Ascending aorta (tissue), 2 donors: ENCODE measurements around the gene TMEM151B. TPM values are rescaled to one million over a fixed set of nuclear protein-coding genes. Genes with fewer than 3 reads are reported as not detected.

Experiments
- DNase-seq, 2 donors: peaks; one replicate each; pipeline ENCODE4 v3.0.0-alpha.2; 2019; ENCODE audit warnings: low spot score in 2 of 2
- H3K27ac ChIP-seq, 2 donors: fragments of 200-600 bp; sonication (generic); one replicate each; pipeline ENCODE4 v1.5.1; 2016 to 2017; ENCODE audit warnings: mild to moderate bottlenecking in 1 of 2
- H3K27me3 ChIP-seq: fragments of 200-600 bp; sonication (generic); one replicate; pipeline ENCODE4 v1.5.1; 2017
- H3K36me3 ChIP-seq, 2 donors: fragments of 200-600 bp; sonication (generic); one replicate each; pipeline ENCODE4 v1.5.1; 2016
- H3K4me1 ChIP-seq, 2 donors: fragments of 200-600 bp; sonication (generic); one replicate each; pipeline ENCODE4 v1.5.1; 2016 to 2017; ENCODE audit warnings: mild to moderate bottlenecking in 1 of 2
- H3K4me3 ChIP-seq, 2 donors: fragments of 200-600 bp; sonication (generic); one replicate each; pipeline ENCODE4 v1.5.1; 2016 to 2017; ENCODE audit warnings: mild to moderate bottlenecking in 1 of 2
- H3K9me3 ChIP-seq, 2 donors: fragments of 200-600 bp; sonication (generic); one replicate each; pipeline ENCODE4 v1.5.1; 2016
- CTCF ChIP-seq, 3 experiments: fragments of 200-600 bp in 2 of 3; fragments of 450-650 bp in 1 of 3; sonication (generic) in 2 of 3; IDR thresholded peaks; one replicate each; pipeline ENCODE4 v1.5.1; 2016 to 2019; ENCODE audit warnings: antibody characterized with exemption in 3 of 3, mild to moderate bottlenecking in 1 of 3, moderate library complexity in 1 of 3
- intact Hi-C: fragments of 100-400 bp; cut with DNase I; formaldehyde crosslinking; loops from one replicate; pipeline ENCODE4 v1.15.1; 2023
- total RNA-seq: library from RNA; depleted of rRNA; stranded (reverse); fragments of >200 nt; gene quantifications from one replicate; pipeline ENCODE4 v1.1.0, GENCODE V29; 2016

TMEM151B gene
- total RNA-seq, 1 donor from 2014 or later = not detected

GRCh38 chr6:44272529-44272928 lies 2.3 kb downstream of the TMEM151B start:
- Histone ChIP-seq H3K9me3 (no peaks in the 10 kb centered on the region), H3K27me3 (peaks cover 19% of the 10 kb centered on the region), H3K36me3 (no peaks in the 10 kb centered on the region), H3K4me1 (peaks cover 0 to 2% of the 10 kb centered on the region in 2 donors), H3K27ac (no peak overlapping the region), H3K4me3 (no peak overlapping the region)
- no peak for DNase-seq
- no peak for TF ChIP-seq CTCF (IDR thresholded peaks at IDR 0.05)
- intact Hi-C loops = no loop called here

GRCh38 chr6:44272999-44273566 lies 2.8 kb downstream of the TMEM151B start:
- peaks cover 0 to 2% of the 10 kb centered on the region in 2 donors for H3K4me1 ChIP-seq
- no peak for TF ChIP-seq CTCF (IDR thresholded peaks at IDR 0.05)
- H3K27ac ChIP-seq = no peak overlapping the region
- DNase-seq = no peak
- H3K27me3 ChIP-seq = peaks cover 19% of the 10 kb centered on the region
- H3K4me3 ChIP-seq = no peak overlapping the region
- no peaks in the 10 kb centered on the region for H3K9me3 ChIP-seq
- intact Hi-C loops = no loop called here
- no peaks in the 10 kb centered on the region for H3K36me3 ChIP-seq

GRCh38 chr6:44273617-44274016 lies 3.4 kb downstream of the TMEM151B start:
- DNase-seq = no peak
- Histone ChIP-seq H3K27me3 (peaks cover 19% of the 10 kb centered on the region), H3K9me3 (no peaks in the 10 kb centered on the region), H3K27ac (no peak overlapping the region), H3K4me3 (no peak overlapping the region), H3K36me3 (no peaks in the 10 kb centered on the region), H3K4me1 (peaks cover 0 to 2% of the 10 kb centered on the region in 2 donors)
- intact Hi-C loops = no loop called here
- TF ChIP-seq CTCF (IDR thresholded peaks at IDR 0.05) = no peak

GRCh38 chr6:44275271-44275748 lies 5.1 kb downstream of the TMEM151B start:
- no peaks in the 10 kb centered on the region for H3K9me3 ChIP-seq
- DNase-seq = no peak
- intact Hi-C loops = no loop called here
- TF ChIP-seq CTCF (IDR thresholded peaks at IDR 0.05) = no peak
- no peak overlapping the region for H3K27ac ChIP-seq
- H3K36me3 ChIP-seq = no peaks in the 10 kb centered on the region
- H3K27me3 ChIP-seq = peaks cover 15% of the 10 kb centered on the region
- peaks cover 0 to 2% of the 10 kb centered on the region in 2 donors for H3K4me1 ChIP-seq
- peak overlapping the region; percentile 37 to 63 for H3K4me3 ChIP-seq

GRCh38 chr6:44275749-44276648 lies 5.7 kb downstream of the TMEM151B start:
- Histone ChIP-seq H3K9me3 (no peaks in the 10 kb centered on the region), H3K27ac (no peak overlapping the region), H3K4me1 (no peaks in the 10 kb centered on the region), H3K36me3 (no peaks in the 10 kb centered on the region), H3K4me3 (peak overlapping the region; percentile 37 to 63), H3K27me3 (peaks cover 13% of the 10 kb centered on the region)
- no peak for DNase-seq
- no peak for TF ChIP-seq CTCF (IDR thresholded peaks at IDR 0.05)
- intact Hi-C loops = no loop called here
